Endothelial cell (in vitro differentiated cells): Measurements from ENCODE around the gene RBM15. TPM values are rescaled to one million over a fixed set of nuclear protein-coding genes. Genes with fewer than 3 reads are reported as not detected.

Experiments
- DNase-seq: peaks from one replicate; pipeline ENCODE4 v3.0.0; 2021; ENCODE audit warnings: low spot score
- H3K27ac Mint-ChIP-seq: one replicate; pipeline ENCODE4 v1.8.0; 2021; ENCODE audit warnings: mixed read lengths, inconsistent platforms; ENCODE audit not compliant: unreplicated experiment
- H3K27me3 Mint-ChIP-seq: one replicate; pipeline ENCODE4 v1.8.0; 2021; ENCODE audit warnings: mild to moderate bottlenecking, moderate library complexity, mixed read lengths, inconsistent platforms; ENCODE audit not compliant: unreplicated experiment
- H3K36me3 Mint-ChIP-seq: one replicate; pipeline ENCODE4 v1.8.0; 2021; ENCODE audit warnings: mild to moderate bottlenecking, low read depth, mixed read lengths, inconsistent platforms; ENCODE audit not compliant: unreplicated experiment
- H3K4me1 Mint-ChIP-seq: one replicate; pipeline ENCODE4 v1.8.0; 2021; ENCODE audit warnings: mild to moderate bottlenecking, mixed read lengths, inconsistent platforms; ENCODE audit not compliant: unreplicated experiment
- H3K4me3 Mint-ChIP-seq: one replicate; pipeline ENCODE4 v1.8.0; 2021; ENCODE audit warnings: mild to moderate bottlenecking, mixed read lengths, inconsistent platforms; ENCODE audit not compliant: unreplicated experiment
- H3K9me3 Mint-ChIP-seq: one replicate; pipeline ENCODE4 v1.8.0; 2021; ENCODE audit warnings: mixed read lengths, inconsistent platforms; ENCODE audit not compliant: unreplicated experiment
- CTCF ChIP-seq: fragments of 200-600 bp; sonication (generic); IDR thresholded peaks from one replicate; pipeline ENCODE4 v1.5.0; 2021; ENCODE audit warnings: antibody characterized with exemption; ENCODE audit not compliant: unreplicated experiment
- total RNA-seq: library from RNA; stranded (reverse); fragmentation: NEBNext Ultra II Directional; extraction: Animal tissue kit (Norgen Biotek cat#: 25700); gene quantifications from one replicate; pipeline ENCODE4 v1.2.1, GENCODE V29; 2021; ENCODE audit not compliant: unreplicated experiment

Gene RBM15
- total RNA-seq, 1 donor from 2014 or later, result 27.6 TPM

DNA sequence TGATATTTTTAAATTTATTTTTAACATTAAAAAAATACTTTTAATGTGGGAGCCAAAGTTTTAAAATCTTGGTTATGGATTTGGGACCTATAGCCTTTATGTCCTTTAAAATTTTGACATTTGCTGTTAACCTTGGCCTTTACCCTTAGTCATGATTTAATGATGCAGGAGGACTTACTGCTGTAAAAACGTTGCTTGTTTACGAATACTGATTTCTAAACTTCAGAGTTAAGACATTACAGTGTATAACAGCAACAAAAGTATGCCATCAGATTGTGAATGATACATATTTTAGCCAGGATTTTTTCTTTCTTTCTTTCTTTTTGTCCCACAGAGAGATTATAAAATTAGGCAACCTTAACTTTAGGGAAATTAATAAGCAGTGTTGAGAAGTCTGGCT, 8.9 kb downstream of the RBM15 start:
- Mint-ChIP-seq H3K4me1 (peaks cover 17% of the 10 kb centered on the region), H3K4me3 (no peak overlapping the region), H3K27ac (peak overlapping the region; percentile 28), H3K36me3 (no peaks in the 10 kb centered on the region), H3K27me3 (peaks cover 2% of the 10 kb centered on the region), H3K9me3 (no peaks in the 10 kb centered on the region)
- no peak for TF ChIP-seq CTCF
- no peak for DNase-seq

GRCh38 chr1:110348771-110349170, 9.6 kb downstream of the RBM15 start:
- Mint-ChIP-seq H3K9me3 (no peaks in the 10 kb centered on the region), H3K4me3 (no peak overlapping the region), H3K27ac (no peak overlapping the region), H3K4me1 (peaks cover 13% of the 10 kb centered on the region), H3K36me3 (no peaks in the 10 kb centered on the region), H3K27me3 (peaks cover 2% of the 10 kb centered on the region)
- DNase-seq, result no peak
- TF ChIP-seq CTCF, result no peak

DNA sequence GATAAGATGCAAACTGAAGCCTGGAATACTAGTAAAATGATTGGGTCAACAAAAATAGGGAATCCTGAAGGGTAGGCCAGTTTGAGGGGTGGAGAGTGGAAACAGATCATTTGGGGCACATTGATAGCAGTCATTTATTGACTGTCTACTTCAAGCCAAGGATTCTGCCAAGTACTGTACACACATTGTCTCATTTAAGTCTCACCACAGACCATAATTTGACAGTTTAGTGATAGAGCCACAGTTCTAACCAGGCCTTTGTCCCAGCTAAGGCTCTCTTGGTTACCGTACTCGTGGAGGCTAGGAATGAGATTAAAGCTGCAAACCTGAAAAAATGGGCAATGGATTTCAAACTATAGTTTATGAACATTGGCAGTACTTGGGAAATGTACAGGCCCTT, 11.2 kb downstream of the RBM15 start:
- no peak for DNase-seq
- no peak for TF ChIP-seq CTCF
- Mint-ChIP-seq H3K4me1 (peaks cover 7% of the 10 kb centered on the region), H3K36me3 (no peaks in the 10 kb centered on the region), H3K9me3 (no peaks in the 10 kb centered on the region), H3K4me3 (no peak overlapping the region), H3K27me3 (peaks cover 2% of the 10 kb centered on the region), H3K27ac (peak overlapping the region; percentile 43)

DNA sequence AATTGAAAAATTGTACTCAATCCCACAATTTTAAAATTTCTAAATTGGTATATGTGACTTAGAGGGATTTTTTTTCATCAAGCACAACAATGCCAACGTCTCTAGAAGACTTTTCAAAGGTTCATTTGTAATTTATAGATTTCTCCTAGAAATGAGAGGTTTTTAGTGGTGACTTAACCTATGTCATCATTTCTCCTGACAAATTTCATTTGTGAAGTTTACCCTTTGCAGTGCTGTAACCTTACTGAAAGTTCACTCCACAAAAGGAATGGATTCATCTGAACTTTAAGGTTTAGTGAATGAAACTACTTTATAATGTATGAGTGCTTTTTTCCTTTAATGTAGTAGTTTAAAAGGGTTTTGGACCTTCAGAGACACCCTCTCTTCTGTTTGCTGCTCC, 16.1 kb downstream of the RBM15 start:
- Mint-ChIP-seq H3K27me3 (peaks cover 2% of the 10 kb centered on the region), H3K4me3 (no peak overlapping the region), H3K36me3 (no peaks in the 10 kb centered on the region), H3K4me1 (no peaks in the 10 kb centered on the region), H3K9me3 (no peaks in the 10 kb centered on the region), H3K27ac (no peak overlapping the region)
- TF ChIP-seq CTCF, result no peak
- no peak for DNase-seq

DNA sequence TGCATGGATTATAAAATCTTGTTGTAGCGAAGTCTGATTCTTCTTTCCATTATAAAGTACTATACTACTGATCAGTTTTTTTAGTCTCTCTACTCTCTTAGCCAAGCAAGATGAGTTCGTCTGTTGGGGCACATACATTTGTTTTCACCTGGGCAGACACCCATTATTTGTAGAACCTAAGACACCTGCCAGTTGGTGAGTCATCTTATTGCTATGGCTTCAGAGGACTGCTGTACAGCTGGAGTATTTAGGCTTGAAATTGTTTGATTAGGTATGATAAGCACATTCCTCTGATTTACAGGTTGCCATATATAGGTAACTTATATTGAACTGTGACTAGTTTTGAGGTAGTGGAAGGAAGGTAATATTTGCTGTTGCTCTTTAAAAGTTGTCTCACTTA, 17.2 kb downstream of the RBM15 start:
- Mint-ChIP-seq H3K36me3 (no peaks in the 10 kb centered on the region), H3K9me3 (no peaks in the 10 kb centered on the region), H3K4me1 (no peaks in the 10 kb centered on the region), H3K27me3 (no peaks in the 10 kb centered on the region), H3K27ac (no peak overlapping the region), H3K4me3 (no peak overlapping the region)
- TF ChIP-seq CTCF, result no peak
- no peak for DNase-seq
